ENCODE results near the gene B4GALT2. TPM values are rescaled to one million over a fixed set of nuclear protein-coding genes. Genes with fewer than 3 reads are reported as not detected.

Gene B4GALT2
- total and polyA plus RNA-seq, 10 of the 15 experiments (the other 5 are each of a cell fraction or from before 2014, with no cell fraction given): 0.98 to 61.0 (median 23.4) TPM

- TF ChIP-seq ZZZ3 (IDR thresholded peaks at IDR 0.05; ENCODE audit: control insufficient read depth, insufficient read length, low read depth) (no peak), RBBP5 (conservative IDR thresholded peaks at IDR 0.05) (no peak)
Observed at GRCh38 chr1:44012404-44012803, 33.4 kb downstream of the B4GALT2 start (continued).

GRCh38 chr1:44012941-44013609 is 34.1 kb downstream of the B4GALT2 start:
- intact Hi-C loops (cut with micrococcal nuclease; ENCODE audit: unreplicated experiment) (no loop called here), in situ Hi-C loops (cut with MboI) (no loop called here)
- ChIA-PET SMC1A (ENCODE audit: uncharacterized antibody, unreplicated experiment) (no interaction called here), RAD21 (ENCODE audit: unreplicated experiment) (interaction anchor here (1.9 kb wide), 1 partner anchor 24 kb away, joined by 5 read pairs; no protein-coding TSS in a partner anchor), POLR2A (no interaction called here), CTCF (interaction anchor here (1.1 to 2.3 kb wide), 2 partner anchors 8 to 78 kb away, joined by 4 to 15 read pairs; no protein-coding TSS in a partner anchor)
- ATAC-seq: no peak
- H3K9ac ChIP-seq (ENCODE audit: control insufficient read depth, insufficient read depth, low read length): no peak overlapping the region
- whole genome bisulfite sequencing (ENCODE audit: insufficient coverage, insufficient replicate concordance, low lambda C conversion rate, missing lambda C conversion rate): 61% methylated on average over 13 of the region's 13 CpGs
- H3K27ac ChIP-seq (ENCODE audit: control insufficient read depth, insufficient read depth): no peak overlapping the region
- no peaks in the 10 kb centered on the region; a peak in 1 of 4 replicates for H3K27me3 ChIP-seq (replicated peaks in 1 of 2; ENCODE audit: control insufficient read depth in 2 of 2, insufficient read depth in 2 of 2, low read length in 1 of 2)
- no peak for FAIRE-seq
- no peak overlapping the region for H3K4me2 ChIP-seq (ENCODE audit: control insufficient read depth, insufficient read depth)
- no peaks in the 10 kb centered on the region for H4K20me1 ChIP-seq (ENCODE audit: control insufficient read depth, insufficient read depth)
- no TSS peak for BruUV-seq (replicated peaks)
- no peak overlapping the region for H2AFZ ChIP-seq (ENCODE audit: control insufficient read depth, low read depth, low read length)
- no peaks in the 10 kb centered on the region for H3K79me2 ChIP-seq (ENCODE audit: control insufficient read depth, insufficient read depth, low read length)
- no peak for TF ChIP-seq BRCA1 (IDR thresholded peaks at IDR 0.05; ENCODE audit: low read depth, low read length)
- TF ChIP-seq ESRRA (IDR thresholded peaks at IDR 0.05; ENCODE audit: low read length): no peak
- no peak for TF ChIP-seq ATF7 (IDR thresholded peaks at IDR 0.05; ENCODE audit: low read depth)
- TF ChIP-seq CBX3 (IDR thresholded peaks at IDR 0.05; ENCODE audit: borderline replicate concordance, low read depth): no peak
- no peak for TF ChIP-seq RB1 (IDR thresholded peaks at IDR 0.05; ENCODE audit: borderline replicate concordance)
- no peak for TF ChIP-seq SIX5 (IDR thresholded peaks at IDR 0.05; ENCODE audit: low read depth, low read length, severe bottlenecking)
- no peak for TF ChIP-seq NR2C2 (IDR thresholded peaks at IDR 0.05; ENCODE audit: borderline replicate concordance, control insufficient read depth, insufficient read length, low read depth)
- no peak for TF ChIP-seq PAX8 (IDR thresholded peaks at IDR 0.05)
- no peak for TF ChIP-seq EP300 (IDR thresholded peaks at IDR 0.05; ENCODE audit: borderline replicate concordance in 1 of 2, control insufficient read depth in 1 of 2, low read depth in 2 of 2, low read length in 2 of 2)
- no peak for TF ChIP-seq GATAD2B (conservative IDR thresholded peaks at IDR 0.05; ENCODE audit: low read depth)
- TF ChIP-seq POLR2AphosphoS2 (IDR thresholded peaks at IDR 0.05; ENCODE audit: low read depth, low read length): no peak
- TF ChIP-seq, protein P1, sequence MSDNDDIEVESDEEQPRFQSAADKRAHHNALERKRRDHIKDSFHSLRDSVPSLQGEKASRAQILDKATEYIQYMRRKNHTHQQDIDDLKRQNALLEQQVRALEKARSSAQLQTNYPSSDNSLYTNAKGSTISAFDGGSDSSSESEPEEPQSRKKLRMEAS (IDR thresholded peaks at IDR 0.05; ENCODE audit: low read depth, low read length): no peak
- no peak for TF ChIP-seq SIN3A (IDR thresholded peaks at IDR 0.05; ENCODE audit: low read depth, low read length)
- TF ChIP-seq MLLT1 (IDR thresholded peaks at IDR 0.05): no peak
- no peak overlapping the region for H3K4me3 ChIP-seq
- H3K36me3 ChIP-seq (ENCODE audit: control insufficient read depth in 2 of 2, insufficient read depth in 2 of 2, low read length in 1 of 2): no peaks in the 10 kb centered on the region
- DNase-seq (ENCODE audit: low read depth, low spot score): no peak
- no peaks in the 10 kb centered on the region for H3K9me3 ChIP-seq (replicated peaks; ENCODE audit: control insufficient read depth, insufficient read depth, low read length)
- H3K4me1 ChIP-seq (ENCODE audit: control insufficient read depth, insufficient read depth, low read length): no peaks in the 10 kb centered on the region

Measured in GM12878 (cell line).